ENCODE results near the gene COL6A3.

DNA sequence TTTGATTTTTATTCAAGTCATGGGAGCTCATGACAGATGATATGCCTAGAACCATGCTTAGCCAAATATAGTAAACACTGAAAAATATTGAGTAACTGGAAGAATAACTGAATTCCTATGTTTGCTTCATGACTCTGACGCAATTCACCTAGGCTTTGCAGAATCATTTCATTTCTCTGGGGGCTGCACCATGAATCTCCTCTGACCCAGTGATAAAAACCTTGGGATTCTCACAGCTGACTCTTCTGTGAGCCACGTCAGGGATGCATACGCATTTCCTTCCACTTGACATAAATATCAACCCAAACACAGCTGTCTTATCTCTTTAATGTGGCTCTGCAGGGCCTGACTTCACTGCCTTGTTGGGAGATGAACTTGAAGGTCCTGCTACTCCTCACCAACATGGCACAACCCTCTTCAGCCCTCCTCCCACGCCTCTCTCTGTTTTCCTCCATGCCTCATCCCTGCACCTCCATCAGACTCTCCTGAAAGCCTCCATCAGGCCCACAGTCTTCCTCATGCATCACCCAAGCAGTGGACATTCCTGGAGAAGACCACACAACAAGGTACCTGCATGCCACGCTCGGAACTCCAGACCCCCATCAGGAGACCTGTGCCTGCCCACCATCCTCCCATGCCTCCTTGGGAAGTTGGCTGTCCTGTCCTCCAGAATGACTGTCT is 29.8 kb downstream of the COL6A3 start:
- TF ChIP-seq, protein P1, sequence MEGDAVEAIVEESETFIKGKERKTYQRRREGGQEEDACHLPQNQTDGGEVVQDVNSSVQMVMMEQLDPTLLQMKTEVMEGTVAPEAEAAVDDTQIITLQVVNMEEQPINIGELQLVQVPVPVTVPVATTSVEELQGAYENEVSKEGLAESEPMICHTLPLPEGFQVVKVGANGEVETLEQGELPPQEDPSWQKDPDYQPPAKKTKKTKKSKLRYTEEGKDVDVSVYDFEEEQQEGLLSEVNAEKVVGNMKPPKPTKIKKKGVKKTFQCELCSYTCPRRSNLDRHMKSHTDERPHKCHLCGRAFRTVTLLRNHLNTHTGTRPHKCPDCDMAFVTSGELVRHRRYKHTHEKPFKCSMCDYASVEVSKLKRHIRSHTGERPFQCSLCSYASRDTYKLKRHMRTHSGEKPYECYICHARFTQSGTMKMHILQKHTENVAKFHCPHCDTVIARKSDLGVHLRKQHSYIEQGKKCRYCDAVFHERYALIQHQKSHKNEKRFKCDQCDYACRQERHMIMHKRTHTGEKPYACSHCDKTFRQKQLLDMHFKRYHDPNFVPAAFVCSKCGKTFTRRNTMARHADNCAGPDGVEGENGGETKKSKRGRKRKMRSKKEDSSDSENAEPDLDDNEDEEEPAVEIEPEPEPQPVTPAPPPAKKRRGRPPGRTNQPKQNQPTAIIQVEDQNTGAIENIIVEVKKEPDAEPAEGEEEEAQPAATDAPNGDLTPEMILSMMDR (IDR thresholded peaks at IDR 0.05), result no peak
- TF ChIP-seq POLR2A (IDR thresholded peaks at IDR 0.05), result no peak
